ENCODE measurements around the gene PCDH7. TPM values are rescaled to one million over a fixed set of nuclear protein-coding genes. Genes with fewer than 3 reads are reported as not detected.

The PCDH7 gene
- total RNA-seq, 1 donor from 2014 or later = 4.7 TPM

DNA sequence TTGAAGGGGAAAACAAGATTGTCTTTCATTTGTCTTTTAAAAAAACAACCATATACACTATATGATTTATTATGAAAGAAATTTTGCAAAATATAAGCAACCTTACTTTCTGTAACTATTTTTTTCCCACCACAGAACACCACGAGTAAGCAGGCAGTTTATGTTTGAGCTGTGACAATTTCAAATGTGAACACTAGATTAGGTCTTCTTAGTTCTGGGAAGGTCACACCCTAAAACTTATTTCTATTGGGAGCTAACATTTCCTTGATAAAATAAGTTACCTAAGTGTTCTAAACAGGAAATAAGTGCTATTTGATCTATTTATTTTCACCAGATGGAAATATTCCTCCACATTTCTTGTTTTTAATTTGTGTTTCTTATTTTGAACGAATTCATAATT is 50.6 kb downstream of the PCDH7 start:
- TF ChIP-seq, protein P1, sequence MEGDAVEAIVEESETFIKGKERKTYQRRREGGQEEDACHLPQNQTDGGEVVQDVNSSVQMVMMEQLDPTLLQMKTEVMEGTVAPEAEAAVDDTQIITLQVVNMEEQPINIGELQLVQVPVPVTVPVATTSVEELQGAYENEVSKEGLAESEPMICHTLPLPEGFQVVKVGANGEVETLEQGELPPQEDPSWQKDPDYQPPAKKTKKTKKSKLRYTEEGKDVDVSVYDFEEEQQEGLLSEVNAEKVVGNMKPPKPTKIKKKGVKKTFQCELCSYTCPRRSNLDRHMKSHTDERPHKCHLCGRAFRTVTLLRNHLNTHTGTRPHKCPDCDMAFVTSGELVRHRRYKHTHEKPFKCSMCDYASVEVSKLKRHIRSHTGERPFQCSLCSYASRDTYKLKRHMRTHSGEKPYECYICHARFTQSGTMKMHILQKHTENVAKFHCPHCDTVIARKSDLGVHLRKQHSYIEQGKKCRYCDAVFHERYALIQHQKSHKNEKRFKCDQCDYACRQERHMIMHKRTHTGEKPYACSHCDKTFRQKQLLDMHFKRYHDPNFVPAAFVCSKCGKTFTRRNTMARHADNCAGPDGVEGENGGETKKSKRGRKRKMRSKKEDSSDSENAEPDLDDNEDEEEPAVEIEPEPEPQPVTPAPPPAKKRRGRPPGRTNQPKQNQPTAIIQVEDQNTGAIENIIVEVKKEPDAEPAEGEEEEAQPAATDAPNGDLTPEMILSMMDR (IDR thresholded peaks at IDR 0.05) = no peak
- Histone ChIP-seq H3K4me1 (peaks cover 4% of the 10 kb centered on the region), H3K4me3 (no peak overlapping the region), H3K27me3 (ENCODE audit: low read depth) (no peaks in the 10 kb centered on the region), H3K27ac (no peak overlapping the region), H3K36me3 (no peaks in the 10 kb centered on the region), H3K9me3 (no peaks in the 10 kb centered on the region)
- intact Hi-C loops (cut with DNase I) = no loop called here
- DNase-seq = no peak
- ATAC-seq = no peak

DNA sequence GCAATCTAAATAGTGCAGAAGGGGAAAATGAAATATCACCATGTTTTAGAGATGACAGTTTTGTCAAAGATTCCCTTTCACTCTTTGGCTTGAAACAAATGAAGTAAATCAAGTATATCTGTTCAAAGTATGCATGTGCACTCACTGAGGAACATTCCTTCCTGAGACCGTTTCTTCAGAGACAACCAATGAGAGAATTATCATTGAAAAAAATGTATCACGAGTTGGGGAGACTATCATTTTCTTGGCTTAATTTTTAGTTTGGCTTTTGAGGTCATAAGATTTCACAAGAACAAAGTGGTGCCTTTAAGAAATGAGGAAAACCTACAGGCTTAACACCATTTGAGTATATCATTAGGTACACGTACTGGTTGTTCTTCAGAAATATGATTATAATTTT is 56.3 kb downstream of the PCDH7 start:
- Histone ChIP-seq H3K36me3 (no peaks in the 10 kb centered on the region), H3K27ac (no peak overlapping the region), H3K4me1 (no peaks in the 10 kb centered on the region), H3K27me3 (ENCODE audit: low read depth) (no peaks in the 10 kb centered on the region), H3K9me3 (no peaks in the 10 kb centered on the region), H3K4me3 (no peak overlapping the region)
- no peak for ATAC-seq
- TF ChIP-seq, protein P1 (IDR thresholded peaks at IDR 0.05) = no peak
- intact Hi-C loops (cut with DNase I) = no loop called here
- no peak for DNase-seq

DNA sequence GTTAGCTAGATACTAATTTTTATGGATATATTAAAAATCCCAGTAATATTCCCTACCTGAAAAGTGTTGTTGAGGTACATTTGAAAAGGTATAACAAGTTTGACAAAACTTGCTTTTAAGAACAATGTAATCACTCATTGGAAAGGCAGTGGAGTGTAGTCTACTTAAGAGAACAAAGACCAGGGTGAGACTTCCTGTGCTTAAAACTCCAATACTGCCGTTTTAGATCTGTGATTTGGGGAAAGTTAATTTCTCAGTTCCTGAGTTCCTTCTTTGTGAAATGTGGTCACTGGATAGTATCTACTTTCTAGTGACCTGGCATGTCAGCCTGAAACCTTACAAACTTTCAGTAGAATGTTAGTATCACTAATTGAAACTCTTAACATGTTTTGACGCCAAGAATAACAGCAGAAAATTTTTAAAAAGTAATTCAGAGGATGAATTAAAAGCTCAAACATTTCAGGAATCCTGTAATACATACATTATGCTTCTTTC is 56.8 kb downstream of the PCDH7 start:
- H3K4me3 ChIP-seq = no peak overlapping the region
- H3K27ac ChIP-seq = no peak overlapping the region
- no peak for DNase-seq
- no peaks in the 10 kb centered on the region for H3K9me3 ChIP-seq
- H3K27me3 ChIP-seq (ENCODE audit: low read depth) = no peaks in the 10 kb centered on the region
- no peak for ATAC-seq
- no peaks in the 10 kb centered on the region for H3K36me3 ChIP-seq
- intact Hi-C loops (cut with DNase I) = no loop called here
- no peaks in the 10 kb centered on the region for H3K4me1 ChIP-seq
- TF ChIP-seq, protein P1 (IDR thresholded peaks at IDR 0.05) = no peak

Measured in lower lobe of right lung (tissue), 2 donors.